ENCODE data around the gene SULT1C2. TPM values are rescaled to one million over a fixed set of nuclear protein-coding genes. Genes with fewer than 3 reads are reported as not detected.
A peak's percentile ranks its signal among the peaks of the same experiment; 100 is the strongest.

SULT1C2 gene
- not detected in 2 replicates for total RNA-seq (2013; cell fraction: nucleolus; rRNA removed)
- total RNA-seq (2014; rRNA removed) (not detected in 2 replicates), total RNA-seq (2014; rRNA removed; fragmentation: Illumina TruSeq; extraction: Trizol) (not detected in 2 replicates), total RNA-seq (2021) (0.03 and 0.05 TPM in 2 replicates), polyA plus RNA-seq (2011; rRNA removed) (0.04 TPM in 1 of 2 replicates, not detected in the other), polyA plus RNA-seq (2014; fragmentation: Illumina TruSeq; extraction: Trizol) (not detected in 2 replicates), polyA plus RNA-seq (2014; fragmentation: Nextera tagmentation; extraction: Ambion mirVana) (under 1 TPM in 1 of 2 experiments, not detected in 1; 0.07 TPM), polyA plus RNA-seq (2014; rRNA removed) (not detected in 2 replicates), polyA plus RNA-seq (2016; fragmentation: Nextera tagmentation; extraction: Ambion mirVana) (not detected), polyA minus RNA-seq (2011; rRNA and poly(A)+ RNA removed) (0.44 TPM in 1 of 2 replicates, not detected in the other), Bru-seq, nascent RNA (percentile 15 among the genes with signal in this experiment), BruChase-seq, experiment 1, labeled RNA remaining after a 6-hour chase (percentile 11 among the genes with signal in this experiment), BruChase-seq, experiment 2, labeled RNA remaining after a 2-hour chase (percentile 12 among the genes with signal in this experiment)
- not detected for polyA plus RNA-seq (2011; ENCODE audit: low read depth)
- polyA plus RNA-seq (2011; cell fraction: cytosol; rRNA removed), result not detected in 2 replicates
- 0.12 and 0.28 TPM in 2 replicates for polyA plus RNA-seq (2011; cell fraction: nucleus; rRNA removed)
- not detected in 2 replicates for polyA plus RNA-seq (2012)
- not detected in 2 replicates for polyA minus RNA-seq (2011; cell fraction: cytosol; rRNA and poly(A)+ RNA removed)
- polyA minus RNA-seq (2011; cell fraction: nucleus; rRNA and poly(A)+ RNA removed), result not detected in 2 replicates
- long read RNA-seq, experiment 1, result 0 reads
- long read RNA-seq, experiment 2, result 0 reads

- 27% methylated on average over 7 of the region's 7 CpGs for WGBS (ENCODE audit: insufficient coverage, insufficient replicate concordance, low lambda C conversion rate, missing lambda C conversion rate)
- Histone ChIP-seq H3K4me3 (no peak within 1 kb of the TSS), H3K4me1 (ENCODE audit: control insufficient read depth, insufficient read depth, low read length) (no peaks in the 10 kb centered on the region; the same call in 1 of the 2 replicates), H3K79me2 (ENCODE audit: control insufficient read depth, insufficient read depth, low read length) (no peaks in the 10 kb centered on the region), H4K20me1 (ENCODE audit: control insufficient read depth, insufficient read depth) (no peaks in the 10 kb centered on the region), H3K9me3 (replicated peaks; ENCODE audit: control insufficient read depth, insufficient read depth, low read length) (no peaks in the 10 kb centered on the region), H3K4me2 (ENCODE audit: control insufficient read depth, insufficient read depth) (no peak within 1 kb of the TSS), H3K36me3 (ENCODE audit: control insufficient read depth in 2 of 2, insufficient read depth in 2 of 2, low read length in 1 of 2) (no peaks in the 10 kb centered on the region), H3K27ac (ENCODE audit: control insufficient read depth, insufficient read depth) (no peak within 1 kb of the TSS), H2AFZ (ENCODE audit: control insufficient read depth, low read depth, low read length) (no peak within 1 kb of the TSS), H3K27me3 (replicated peaks in 1 of 2; ENCODE audit: control insufficient read depth in 2 of 2, insufficient read depth in 2 of 2, low read length in 1 of 2) (no peaks in the 10 kb centered on the region; a peak in 1 of 4 replicates), H3K9ac (ENCODE audit: control insufficient read depth, insufficient read depth, low read length) (no peak within 1 kb of the TSS)
- in situ Hi-C loops (cut with MboI), result no loop called here
- ATAC-seq, result no peak
- no TSS peak for BruUV-seq (replicated peaks)
- FAIRE-seq, result no peak
- intact Hi-C loops (cut with micrococcal nuclease; ENCODE audit: unreplicated experiment), result no loop called here
- SMC1A ChIA-PET (ENCODE audit: uncharacterized antibody, unreplicated experiment), result interaction anchor here (0.9 kb wide), 1 partner anchor 71 kb away, joined by 3 read pairs; no protein-coding TSS in a partner anchor
- RAD21 ChIA-PET (ENCODE audit: unreplicated experiment), result no interaction called here
- DNase-seq (ENCODE audit: low read depth, low spot score), result no peak
- CTCF ChIA-PET, result no interaction called here
- POLR2A ChIA-PET, result no interaction called here
- TF ChIP-seq SREBF1 (IDR thresholded peaks at IDR 0.05; ENCODE audit: low read length) (no peak), NR2C2 (IDR thresholded peaks at IDR 0.05; ENCODE audit: borderline replicate concordance, control insufficient read depth, insufficient read length, low read depth) (no peak), WRNIP1 (IDR thresholded peaks at IDR 0.05; ENCODE audit: borderline replicate concordance, low read depth, low read length) (no peak), TCF12 (IDR thresholded peaks at IDR 0.05; ENCODE audit: low read depth, low read length) (no peak), CBFB (IDR thresholded peaks at IDR 0.05; ENCODE audit: low read depth) (no peak), KAT2A (conservative IDR thresholded peaks at IDR 0.05; ENCODE audit: control insufficient read depth, low read depth, low read length) (no peak), ZNF274 (IDR thresholded peaks at IDR 0.05; ENCODE audit: insufficient read depth, insufficient read length) (no peak), TAF1 (IDR thresholded peaks at IDR 0.05; ENCODE audit: borderline replicate concordance, low read depth, low read length) (no peak), HSF1 (IDR thresholded peaks at IDR 0.05; ENCODE audit: low read depth, low read length) (no peak)
These were observed at the start of gene SULT1C2 for GRCh38 chr2:108288534-108289106. SULT1C2 (plus strand) TSS chr2:108288895; CDS start chr2:108293668, 4,773 bp downstream.
